Mononuclear cell (primary cell): ENCODE data around the gene HK1. TPM values are rescaled to one million over a fixed set of nuclear protein-coding genes. Genes with fewer than 3 reads are reported as not detected.

ENCODE experiments used
- H3K27me3 ChIP-seq: 2 replicates; pipeline ENCODE4 v1.6.0; 2011; ENCODE audit warnings: low read length, control low read depth; ENCODE audit not compliant: insufficient read depth
- H3K4me1 ChIP-seq: 2 replicates; pipeline ENCODE4 v1.5.1; 2011; ENCODE audit warnings: mild to moderate bottlenecking, low read length, control low read depth; ENCODE audit not compliant: insufficient read depth
- H3K4me3 ChIP-seq: 2 replicates; pipeline ENCODE4 v1.5.1; 2011; ENCODE audit warnings: mild to moderate bottlenecking, low read length, moderate library complexity
- H3K9me3 ChIP-seq: 2 replicates; pipeline ENCODE4 v1.5.1; 2011; ENCODE audit warnings: low read depth, mild to moderate bottlenecking, control low read depth, low read length
- total RNA-seq: library from RNA; depleted of rRNA; stranded (reverse); fragments of >200 nt; gene quantifications from one replicate; pipeline ENCODE4 v1.2.3, GENCODE V29; 2012

The HK1 gene
- total RNA-seq, 1 donor: 35.6 TPM

GRCh38 chr10:69374931-69375306 lies 96.6 kb downstream of the HK1 start:
- H3K4me1 ChIP-seq: no peaks in the 10 kb centered on the region
- H3K9me3 ChIP-seq: no peaks in the 10 kb centered on the region
- no peak overlapping the region for H3K4me3 ChIP-seq
- H3K27me3 ChIP-seq: no peaks in the 10 kb centered on the region

- Histone ChIP-seq H3K9me3 (no peaks in the 10 kb centered on the region), H3K27me3 (no peaks in the 10 kb centered on the region), H3K4me3 (no peak overlapping the region), H3K4me1 (no peaks in the 10 kb centered on the region)
Observed at GRCh38 chr10:69375307-69376151, 97.2 kb downstream of the HK1 start.

GRCh38 chr10:69376662-69377061 lies 98.4 kb downstream of the HK1 start:
- Histone ChIP-seq H3K27me3 (no peaks in the 10 kb centered on the region), H3K9me3 (no peaks in the 10 kb centered on the region), H3K4me3 (no peak overlapping the region), H3K4me1 (no peaks in the 10 kb centered on the region)

GRCh38 chr10:69377191-69377590 lies 98.9 kb downstream of the HK1 start:
- H3K4me3 ChIP-seq: no peak overlapping the region
- H3K9me3 ChIP-seq: no peaks in the 10 kb centered on the region
- H3K4me1 ChIP-seq: no peaks in the 10 kb centered on the region
- H3K27me3 ChIP-seq: no peaks in the 10 kb centered on the region

- Histone ChIP-seq H3K9me3 (no peaks in the 10 kb centered on the region), H3K27me3 (no peaks in the 10 kb centered on the region), H3K4me1 (no peaks in the 10 kb centered on the region), H3K4me3 (no peak overlapping the region)
Observed at GRCh38 chr10:69377933-69378332, 99.6 kb downstream of the HK1 start.

GRCh38 chr10:69379800-69380199 lies 101.5 kb downstream of the HK1 start:
- Histone ChIP-seq H3K27me3 (no peaks in the 10 kb centered on the region), H3K9me3 (no peaks in the 10 kb centered on the region), H3K4me1 (no peaks in the 10 kb centered on the region), H3K4me3 (no peak overlapping the region)

- Histone ChIP-seq H3K4me3 (no peak overlapping the region), H3K9me3 (no peaks in the 10 kb centered on the region)
Observed at GRCh38 chr10:69382382-69383117, 104.3 kb downstream of the HK1 start.

GRCh38 chr10:69383558-69383957 lies 105.3 kb downstream of the HK1 start:
- Histone ChIP-seq H3K9me3 (no peaks in the 10 kb centered on the region), H3K4me3 (no peak overlapping the region), H3K4me1 (no peaks in the 10 kb centered on the region), H3K27me3 (no peaks in the 10 kb centered on the region)

More at GRCh38 chr10:69382382-69383117, 104.3 kb downstream of the HK1 start:
- no peaks in the 10 kb centered on the region for H3K4me1 ChIP-seq
- no peaks in the 10 kb centered on the region for H3K27me3 ChIP-seq

GRCh38 chr10:69384320-69384719 lies 106.0 kb downstream of the HK1 start:
- H3K4me3 ChIP-seq: no peak overlapping the region
- H3K4me1 ChIP-seq: no peaks in the 10 kb centered on the region
- H3K27me3 ChIP-seq: no peaks in the 10 kb centered on the region
- no peaks in the 10 kb centered on the region for H3K9me3 ChIP-seq

GRCh38 chr10:69385454-69386350 lies 107.4 kb downstream of the HK1 start:
- H3K4me1 ChIP-seq: no peaks in the 10 kb centered on the region
- no peaks in the 10 kb centered on the region for H3K27me3 ChIP-seq
- no peaks in the 10 kb centered on the region for H3K9me3 ChIP-seq
- no peak overlapping the region for H3K4me3 ChIP-seq

- Histone ChIP-seq H3K9me3 (no peaks in the 10 kb centered on the region), H3K27me3 (no peaks in the 10 kb centered on the region), H3K4me1 (peaks cover 6% of the 10 kb centered on the region), H3K4me3 (no peak overlapping the region)
Observed at GRCh38 chr10:69387500-69387899, 109.2 kb downstream of the HK1 start.

- H3K4me3 ChIP-seq: no peak overlapping the region
- H3K27me3 ChIP-seq: no peaks in the 10 kb centered on the region
- H3K4me1 ChIP-seq: peaks cover 6% of the 10 kb centered on the region
- H3K9me3 ChIP-seq: no peaks in the 10 kb centered on the region
Observed at GRCh38 chr10:69388488-69388887, 110.2 kb downstream of the HK1 start.

- H3K4me3 ChIP-seq: no peak overlapping the region
- no peaks in the 10 kb centered on the region for H3K9me3 ChIP-seq
- peaks cover 6% of the 10 kb centered on the region for H3K4me1 ChIP-seq
- H3K27me3 ChIP-seq: no peaks in the 10 kb centered on the region
Observed at GRCh38 chr10:69389827-69390490, 111.7 kb downstream of the HK1 start.

GRCh38 chr10:69391158-69391557 lies 112.9 kb downstream of the HK1 start:
- Histone ChIP-seq H3K27me3 (no peaks in the 10 kb centered on the region), H3K9me3 (no peaks in the 10 kb centered on the region), H3K4me3 (no peak overlapping the region), H3K4me1 (peaks cover 6% of the 10 kb centered on the region)
